Epithelial cell of proximal tubule (primary cell): ENCODE results near the gene PAPPA. TPM values are rescaled to one million over a fixed set of nuclear protein-coding genes. Genes with fewer than 3 reads are reported as not detected.

ENCODE experiments used
- DNase-seq: peaks from one replicate; pipeline ENCODE4 v3.0.0-alpha.2; 2011; ENCODE audit warnings: low read depth
- H3K4me3 ChIP-seq: 2 replicates; pipeline ENCODE4 v1.5.1; 2011; ENCODE audit warnings: low read depth, mild to moderate bottlenecking, low read length
- CTCF ChIP-seq: conservative IDR thresholded peaks from 2 replicates; pipeline ENCODE4 v1.5.1; 2012; ENCODE audit warnings: low read depth, mild to moderate bottlenecking, low read length
- total RNA-seq: library from RNA; depleted of rRNA; stranded (reverse); fragments of >200 nt; gene quantifications from 2 replicates; pipeline ENCODE4 v1.2.3, GENCODE V29; 2015

PAPPA gene
- total RNA-seq, 1 donor from 2014 or later = 2.5 TPM

GRCh38 chr9:116151966-116152381, 1.6 kb upstream of the PAPPA start:
- no peak overlapping the region for H3K4me3 ChIP-seq
- no peak for TF ChIP-seq CTCF
- no peak for DNase-seq

- no peak for DNase-seq
- no peak overlapping the region for H3K4me3 ChIP-seq
- TF ChIP-seq CTCF = peak; percentile 45
Measured at GRCh38 chr9:116152390-116152789, 1.2 kb upstream of the PAPPA start.

GRCh38 chr9:116152941-116153764, 438 bp upstream of the PAPPA start:
- no peak for DNase-seq
- H3K4me3 ChIP-seq = peak overlapping the region; percentile 58
- no peak for TF ChIP-seq CTCF

GRCh38 chr9:116154334-116154975, 864 bp downstream of the PAPPA start:
- DNase-seq = no peak
- H3K4me3 ChIP-seq = peak overlapping the region; percentile 65

GRCh38 chr9:116154976-116155697, 1.5 kb downstream of the PAPPA start:
- no peak for TF ChIP-seq CTCF
- no peak for DNase-seq
- H3K4me3 ChIP-seq = peak overlapping the region; percentile 65

More at GRCh38 chr9:116154334-116154975, 864 bp downstream of the PAPPA start:
- TF ChIP-seq CTCF = no peak

GRCh38 chr9:116155698-116156039, 2.1 kb downstream of the PAPPA start:
- peak overlapping the region; percentile 65 for H3K4me3 ChIP-seq
- no peak for DNase-seq
- no peak for TF ChIP-seq CTCF
